Measurements from ENCODE around the gene ZBTB7C.

ZBTB7C gene

GRCh38 chr18:48049757-48050156 is 359.4 kb downstream of the ZBTB7C start:
- no peak for TF ChIP-seq CTCF (IDR thresholded peaks at IDR 0.05; ENCODE audit: low read depth, low read length, missing control alignments)
- no peak for DNase-seq (ENCODE audit: low read depth)
- H3K4me3 ChIP-seq (ENCODE audit: low read depth, low read length), result no peak overlapping the region

DNA sequence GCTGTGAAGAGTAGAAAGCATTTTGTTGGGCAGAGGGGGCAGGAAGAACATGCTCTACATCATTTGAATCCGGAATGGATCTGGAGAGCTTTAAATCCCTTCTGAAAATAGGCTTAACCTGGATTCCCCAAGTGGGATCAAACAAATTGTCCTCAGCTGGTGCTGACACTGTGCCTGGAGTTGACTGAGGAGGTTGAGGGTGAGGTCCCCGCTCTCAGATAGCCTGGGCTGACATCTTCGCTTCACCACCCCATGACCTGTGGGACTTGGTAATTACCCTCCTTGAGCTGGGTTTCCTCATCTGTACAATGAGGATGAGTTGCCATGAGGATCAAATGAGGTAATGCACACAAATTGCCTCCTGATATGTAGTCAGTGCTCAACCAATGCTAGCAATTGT is 360.9 kb downstream of the ZBTB7C start:
- no peak for TF ChIP-seq CTCF (IDR thresholded peaks at IDR 0.05; ENCODE audit: low read depth, low read length, missing control alignments)
- no peak for DNase-seq (ENCODE audit: low read depth)
- no peak overlapping the region for H3K4me3 ChIP-seq (ENCODE audit: low read depth, low read length)

DNA sequence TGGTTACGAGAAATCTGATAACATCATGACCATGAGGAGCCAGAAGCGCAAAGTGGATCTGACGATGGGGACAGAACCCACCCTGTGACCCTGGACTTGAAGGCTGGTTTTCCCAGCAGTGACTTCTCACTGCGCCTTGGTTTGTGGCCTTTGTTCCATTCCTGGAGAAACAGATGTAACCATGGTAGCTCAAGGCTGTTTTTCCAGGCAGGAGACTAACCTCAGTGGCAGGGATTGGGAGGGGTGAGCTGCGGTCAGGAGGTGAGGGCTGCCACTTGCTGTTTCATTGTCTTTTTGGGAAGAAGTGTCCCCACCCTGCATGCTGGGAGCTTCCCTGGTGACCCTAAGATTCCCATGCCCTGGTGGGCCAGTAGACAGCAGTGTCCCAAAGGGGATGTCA is 362.3 kb downstream of the ZBTB7C start:
- no peak overlapping the region for H3K4me3 ChIP-seq (ENCODE audit: low read depth, low read length)
- TF ChIP-seq CTCF (IDR thresholded peaks at IDR 0.05; ENCODE audit: low read depth, low read length, missing control alignments), result no peak
- no peak for DNase-seq (ENCODE audit: low read depth)

DNA sequence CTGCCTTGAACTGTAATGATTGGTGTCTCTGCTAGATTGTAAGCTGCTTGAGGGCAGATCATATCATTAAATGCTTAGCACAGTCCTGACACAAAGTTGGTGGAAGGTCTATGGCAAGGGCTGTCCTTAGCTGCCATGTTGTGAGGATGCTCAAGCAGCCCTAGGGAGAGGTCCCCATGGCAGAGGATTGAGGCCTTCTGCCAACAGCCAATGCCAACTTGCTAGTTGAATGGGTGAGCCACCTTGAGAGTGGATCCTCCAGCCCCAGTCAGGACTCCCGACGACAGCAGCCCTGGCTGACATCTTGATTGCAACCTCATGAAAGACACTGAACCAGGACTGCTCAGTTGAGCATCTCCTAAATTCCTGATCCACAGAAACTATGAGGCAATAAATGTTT is 363.4 kb downstream of the ZBTB7C start:
- TF ChIP-seq CTCF (IDR thresholded peaks at IDR 0.05; ENCODE audit: low read depth, low read length, missing control alignments), result no peak
- no peak for DNase-seq (ENCODE audit: low read depth)
- H3K4me3 ChIP-seq (ENCODE audit: low read depth, low read length), result no peak overlapping the region

DNA sequence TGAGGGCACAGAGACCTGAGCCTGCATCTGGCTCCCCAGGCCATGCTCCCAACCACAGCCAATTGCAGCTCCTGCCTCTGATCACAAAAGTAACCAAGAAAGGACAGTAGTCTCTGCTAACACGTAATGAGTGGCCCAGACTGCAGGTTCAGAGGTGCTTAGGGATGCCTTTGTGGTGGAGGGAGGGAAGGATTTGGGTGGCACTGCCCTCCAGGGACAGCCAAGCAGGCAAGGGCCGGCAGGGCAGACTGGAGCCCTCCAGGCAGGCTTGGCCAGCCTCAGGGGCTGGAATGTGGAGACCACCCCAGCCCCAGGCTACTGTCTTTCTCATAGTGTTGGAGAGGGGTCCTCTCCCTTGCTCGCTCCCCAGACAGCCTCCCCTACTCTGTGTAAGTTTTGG is 364.2 kb downstream of the ZBTB7C start:
- H3K4me3 ChIP-seq (ENCODE audit: low read depth, low read length), result no peak overlapping the region
- DNase-seq (ENCODE audit: low read depth), result no peak
- no peak for TF ChIP-seq CTCF (IDR thresholded peaks at IDR 0.05; ENCODE audit: low read depth, low read length, missing control alignments)

GRCh38 chr18:48043166-48043565 is 366.0 kb downstream of the ZBTB7C start:
- no peak for DNase-seq (ENCODE audit: low read depth)
- no peak for TF ChIP-seq CTCF (IDR thresholded peaks at IDR 0.05; ENCODE audit: low read depth, low read length, missing control alignments)
- H3K4me3 ChIP-seq (ENCODE audit: low read depth, low read length), result no peak overlapping the region

GRCh38 chr18:48042431-48042830 is 366.8 kb downstream of the ZBTB7C start:
- TF ChIP-seq CTCF (IDR thresholded peaks at IDR 0.05; ENCODE audit: low read depth, low read length, missing control alignments), result no peak
- H3K4me3 ChIP-seq (ENCODE audit: low read depth, low read length), result no peak overlapping the region
- DNase-seq (ENCODE audit: low read depth), result no peak
